NOMO-1 treated with DMSO at 0.1 percent for 48 hours (cell line): ENCODE results near the gene SMPDL3B.
A peak's percentile ranks its signal among the peaks of the same experiment; 100 is the strongest.
"Not testable (repeated sequence)": the region's sequence is repeated elsewhere in the genome, so short reads cannot be mapped to it uniquely, and the experiment has no call there.

Source experiments
- DNase-seq: peaks from one replicate; lab custom pipeline; 2025; ENCODE audit not compliant: unreplicated experiment; lab: John Stamatoyannopoulos, UW

SMPDL3B gene

DNA sequence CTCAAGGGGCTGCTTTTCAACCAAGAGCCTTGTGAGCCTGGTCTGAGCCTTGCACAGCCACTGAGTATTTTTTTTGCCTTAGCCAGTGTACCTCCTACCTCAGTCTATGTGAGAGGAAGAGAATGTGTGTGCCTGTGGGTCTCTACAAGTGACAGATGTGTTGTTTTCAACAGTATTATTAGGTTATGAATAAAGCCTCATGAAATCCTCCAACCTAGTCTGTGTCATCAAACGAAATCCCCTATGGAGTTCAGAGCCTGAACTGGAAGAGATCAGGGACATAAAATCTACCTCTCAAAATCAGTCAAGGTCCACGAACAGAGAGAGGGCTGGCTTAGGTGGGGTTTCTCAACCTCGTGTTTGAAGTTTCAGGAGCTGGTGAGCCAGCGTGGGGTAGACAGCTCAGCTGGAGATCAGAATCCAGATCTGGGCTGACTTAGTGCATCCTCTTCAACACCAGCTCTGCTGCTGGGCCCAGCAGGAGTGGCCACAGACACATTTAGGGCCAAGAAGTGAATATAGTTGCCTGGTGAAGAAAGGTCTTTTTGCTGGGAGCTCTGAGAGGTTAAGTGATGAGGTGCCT, 33.2 kb downstream of the SMPDL3B start:
- no peak for DNase-seq

DNA sequence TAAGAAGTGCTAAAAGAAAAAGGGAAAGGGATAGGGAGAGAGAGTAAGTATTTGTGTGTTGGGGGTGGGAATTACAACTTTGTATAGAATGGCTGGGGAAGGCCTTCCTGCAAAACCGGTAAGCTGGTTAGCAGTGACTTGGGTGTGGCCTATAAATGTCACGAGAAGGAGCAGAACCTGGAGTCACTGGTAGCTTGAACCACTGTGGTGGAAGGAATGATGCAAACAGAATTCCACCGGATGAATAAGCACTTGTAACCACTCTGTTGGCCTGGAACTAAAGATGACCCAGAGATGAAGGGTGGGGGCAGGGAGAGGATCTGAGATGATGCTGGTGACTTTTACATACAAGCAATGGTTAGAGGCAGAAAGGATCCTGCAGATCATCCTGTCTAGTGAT, 33.9 kb downstream of the SMPDL3B start:
- no peak for DNase-seq

DNA sequence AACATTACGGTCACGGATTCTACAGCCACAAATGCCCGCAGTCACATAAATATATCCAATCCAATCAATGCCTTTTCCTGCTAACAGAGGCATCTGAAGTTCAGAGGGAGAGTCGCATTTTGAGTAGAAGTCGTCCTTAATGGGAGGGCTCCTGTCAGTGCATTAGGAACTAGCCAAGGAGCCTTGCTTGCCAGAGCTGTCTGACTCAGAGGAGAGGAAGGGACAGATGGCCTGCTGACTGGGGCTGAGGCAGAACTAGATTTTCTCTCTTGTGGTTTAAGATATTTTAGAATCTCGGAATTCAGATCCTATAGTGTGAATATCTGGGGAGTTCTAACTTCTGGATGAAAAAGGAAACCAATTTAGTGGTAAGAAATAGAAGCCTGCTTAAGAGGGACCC, 35.6 kb downstream of the SMPDL3B start:
- DNase-seq, result no peak

DNA sequence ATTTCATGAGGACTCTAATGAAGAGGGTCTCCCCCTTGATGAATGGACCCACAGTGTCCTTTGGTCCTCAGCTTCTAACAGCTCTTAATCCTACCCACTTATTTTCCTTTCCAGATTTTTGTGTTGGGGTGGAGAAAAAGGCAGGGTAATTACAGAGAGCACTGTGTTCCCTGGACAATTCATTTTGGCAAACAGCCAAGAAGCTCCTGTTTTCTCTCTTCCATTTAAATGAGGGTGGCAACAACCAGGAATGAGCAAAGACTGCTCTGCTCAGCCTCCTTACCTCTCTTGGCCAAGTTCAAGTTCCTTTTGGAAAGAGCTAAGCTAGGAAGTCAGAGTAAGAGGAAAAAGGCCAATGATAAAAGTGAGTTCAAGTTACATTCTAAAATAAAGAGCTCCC, 36.9 kb downstream of the SMPDL3B start:
- DNase-seq, result no peak

DNA sequence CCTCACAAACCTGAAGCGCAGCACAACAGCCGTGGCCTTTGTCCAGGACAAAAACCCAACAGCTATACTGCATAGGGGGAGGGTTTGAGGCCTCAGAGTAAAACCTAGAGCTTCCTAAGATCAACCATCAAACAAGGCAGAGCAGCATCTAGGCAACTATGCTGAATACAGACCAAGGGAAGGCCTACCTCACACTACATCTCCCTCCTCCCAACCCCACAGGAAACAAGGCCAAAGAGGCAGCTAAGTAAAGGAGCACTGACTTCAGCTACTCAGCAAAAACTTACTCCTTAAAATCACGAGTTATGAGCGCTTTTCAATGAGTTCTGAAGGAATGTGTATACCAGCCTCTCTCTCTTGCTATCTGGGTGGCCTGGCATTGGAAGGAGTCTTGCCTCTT, 37.3 kb downstream of the SMPDL3B start:
- DNase-seq, result no peak

DNA sequence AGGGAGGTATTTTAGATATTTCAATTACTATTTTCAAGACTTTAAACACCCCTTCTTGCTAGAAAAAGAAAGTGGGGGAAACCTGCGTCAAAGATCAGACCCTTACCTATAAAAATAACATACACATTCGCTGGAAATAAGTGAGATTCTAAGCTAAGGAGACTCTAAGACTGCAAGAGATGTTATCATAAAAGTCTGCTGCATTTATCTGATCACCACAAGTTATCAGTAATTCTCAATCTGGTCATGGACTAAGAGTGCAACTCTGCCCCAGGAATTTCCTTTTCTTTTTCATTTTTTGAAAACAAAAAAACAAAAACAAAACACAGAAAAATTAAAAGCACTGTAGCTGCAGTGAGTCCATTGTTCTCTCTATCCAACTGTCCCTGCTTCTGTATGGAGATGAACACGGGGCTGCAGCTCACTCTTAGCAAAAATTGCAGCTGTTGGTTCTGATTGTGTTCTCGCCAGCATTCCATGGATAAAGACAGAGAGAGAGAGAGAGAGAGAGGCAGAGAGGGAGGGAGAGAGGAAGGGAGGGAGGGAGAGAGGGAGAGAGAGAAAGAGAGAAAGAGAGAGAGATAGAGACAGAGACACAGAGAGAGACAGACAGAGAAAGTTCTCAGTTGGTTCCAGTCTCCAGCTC, 39.1 kb downstream of the SMPDL3B start:
- no peak for DNase-seq

DNA sequence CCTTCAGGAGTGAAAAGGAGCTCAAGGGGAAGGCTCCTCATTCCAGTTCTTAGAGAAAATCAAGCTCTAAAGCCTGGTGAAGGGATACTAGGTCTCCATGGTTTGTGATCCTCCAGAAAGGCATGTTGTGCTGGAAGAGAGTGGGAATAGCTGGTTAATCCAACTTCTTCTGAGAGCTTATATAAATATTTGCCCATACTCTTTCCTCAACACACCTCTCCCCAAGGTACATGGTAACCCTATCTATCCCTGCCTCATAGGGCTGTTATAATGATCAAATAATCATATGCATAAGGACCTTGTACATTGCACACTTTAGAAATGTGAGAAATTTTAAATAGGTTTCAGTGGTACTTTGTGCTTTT, 39.6 kb downstream of the SMPDL3B start:
- no peak for DNase-seq

DNA sequence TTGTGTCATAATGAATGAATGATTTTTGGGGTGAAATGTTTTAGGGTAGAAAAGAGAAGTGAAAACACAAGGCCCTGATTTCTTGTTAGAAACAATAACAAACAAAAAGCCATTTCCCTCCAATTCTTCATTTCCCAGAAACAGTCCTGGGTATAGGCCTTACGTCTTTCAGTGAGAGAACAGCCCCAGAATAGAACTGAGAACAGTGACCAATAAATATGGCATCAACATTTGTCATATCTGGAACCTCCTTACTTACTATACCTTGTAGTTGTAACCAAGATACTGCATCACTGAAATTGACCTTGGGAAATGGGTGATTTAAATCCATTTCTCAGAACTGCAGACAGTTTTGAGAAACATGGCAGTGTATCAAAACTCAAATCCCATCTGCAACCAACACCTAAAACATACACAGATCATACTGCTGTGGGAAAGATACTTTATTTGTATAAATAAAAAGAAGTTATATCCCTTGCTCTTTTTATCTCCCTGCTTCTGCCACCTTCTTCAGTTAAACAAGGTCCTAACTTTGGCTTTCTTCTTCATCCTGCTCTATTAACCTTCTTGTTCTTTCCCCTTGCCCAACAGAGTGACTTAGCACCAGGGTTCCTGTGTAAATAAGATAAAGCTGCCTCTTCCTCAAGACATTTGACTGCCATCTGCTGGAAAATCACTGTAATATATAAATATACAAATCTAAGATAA, 44.5 kb downstream of the SMPDL3B start:
- peak; percentile 86 for DNase-seq

DNA sequence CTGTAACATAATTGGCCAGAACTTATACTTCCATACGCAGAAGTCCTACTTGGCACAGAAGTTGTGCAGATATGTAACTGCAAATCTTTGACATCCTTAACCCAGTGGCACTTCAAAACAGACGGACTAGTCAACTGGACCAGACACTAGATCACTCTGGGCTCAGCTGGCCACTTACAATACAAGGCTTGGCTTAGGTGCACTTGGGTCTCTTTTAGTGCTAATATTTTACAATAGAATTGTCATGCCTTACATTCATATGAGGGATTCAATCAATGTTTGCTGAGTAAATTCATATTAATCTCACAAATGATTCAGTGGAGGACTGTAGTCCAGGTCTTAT, 45.0 kb downstream of the SMPDL3B start:
- no peak for DNase-seq

DNA sequence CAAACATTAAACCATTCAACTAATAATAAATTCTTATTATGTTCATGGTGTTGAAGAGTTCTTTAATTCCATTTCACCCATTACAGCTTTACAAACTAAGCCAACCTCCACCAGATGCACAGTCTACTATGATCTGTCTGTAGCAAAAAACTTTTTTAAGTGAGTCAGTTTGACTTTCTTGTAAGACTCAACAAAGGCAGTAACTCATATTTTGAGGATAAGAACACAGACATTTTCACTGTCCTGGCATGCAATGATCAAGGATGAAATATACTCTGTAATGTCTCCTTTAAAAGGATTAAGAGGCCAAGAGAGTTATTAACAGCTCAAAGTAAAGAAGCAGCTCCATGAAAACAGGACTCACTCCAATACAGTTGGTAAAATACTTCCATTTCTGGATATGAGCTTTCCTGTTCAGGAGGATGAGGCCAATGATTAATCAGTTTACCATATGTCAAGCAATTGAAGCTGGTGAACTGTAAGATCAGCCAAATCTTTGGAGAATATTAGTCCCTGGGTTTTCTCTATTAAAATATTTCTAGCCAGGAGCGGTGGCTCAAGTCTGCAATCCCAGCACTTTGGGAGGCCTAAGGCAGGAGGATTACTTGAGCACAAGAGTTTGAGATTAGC, 45.5 kb downstream of the SMPDL3B start:
- DNase-seq, result no peak

DNA sequence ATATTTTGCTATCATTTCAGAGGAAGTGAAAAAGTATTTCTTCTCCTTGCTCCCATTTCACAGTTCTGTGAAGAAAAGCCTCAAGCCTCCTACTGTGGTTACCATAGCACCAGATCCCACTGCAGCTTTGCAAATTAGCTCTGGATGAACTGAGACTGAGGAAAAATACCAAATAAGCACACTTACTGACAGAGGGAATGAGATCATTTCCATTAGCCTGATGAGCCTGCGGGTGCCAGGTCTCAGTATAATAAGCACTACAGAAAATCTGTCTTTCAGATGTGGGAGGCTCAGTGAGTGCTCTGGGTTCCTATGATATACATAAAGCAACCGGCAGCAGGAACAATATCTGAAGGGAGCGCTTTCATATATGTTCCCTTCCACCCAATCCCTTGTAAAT, 46.3 kb downstream of the SMPDL3B start:
- DNase-seq, result no peak

DNA sequence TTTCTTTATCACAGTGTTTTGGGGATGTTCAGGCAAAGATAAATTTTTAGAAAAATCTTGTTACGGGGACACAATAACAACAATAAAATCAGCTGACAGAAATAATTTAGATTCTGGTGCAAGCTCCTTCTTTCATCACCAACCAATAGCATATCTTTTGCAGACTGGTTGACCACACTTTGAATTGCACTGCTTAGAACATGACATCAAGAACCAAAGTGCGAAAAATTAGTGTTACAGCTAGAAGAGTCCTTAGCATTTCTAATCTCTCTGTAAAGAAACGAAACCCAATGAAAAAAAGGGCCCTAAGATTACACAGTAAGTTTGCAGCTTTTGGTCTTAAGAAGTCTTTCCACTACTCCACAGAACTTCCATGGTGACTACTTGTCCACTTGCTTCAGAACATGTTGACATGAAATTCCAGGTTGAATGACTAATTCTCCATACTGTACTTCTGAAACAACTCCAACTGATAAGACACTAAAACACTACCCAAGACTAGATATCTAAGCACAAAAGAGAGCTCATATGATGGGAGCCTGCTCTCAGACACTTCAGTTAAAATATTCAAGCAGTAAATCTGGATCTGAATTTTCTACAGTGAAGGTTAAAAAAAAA, 56.2 kb downstream of the SMPDL3B start:
- DNase-seq, result no peak

DNA sequence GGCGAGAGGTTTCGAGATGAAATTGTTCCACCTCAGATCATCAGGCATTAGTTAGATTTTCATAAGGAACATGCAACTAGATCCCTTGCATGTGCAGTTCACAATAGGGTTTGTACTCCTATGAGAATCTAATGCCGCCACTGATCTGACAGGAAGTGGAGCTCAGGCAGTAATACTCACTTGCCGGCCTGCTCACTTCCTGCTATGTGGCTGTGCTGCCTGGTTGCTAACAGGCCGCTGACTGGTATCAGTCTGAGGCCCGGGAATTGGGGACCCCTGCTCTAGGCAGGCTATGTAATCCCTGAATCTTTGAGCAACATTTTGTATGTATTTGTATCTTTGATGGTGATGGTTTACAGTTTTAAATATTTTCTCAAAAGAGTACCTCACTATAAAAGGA, 57.5 kb downstream of the SMPDL3B start:
- no peak for DNase-seq

DNA sequence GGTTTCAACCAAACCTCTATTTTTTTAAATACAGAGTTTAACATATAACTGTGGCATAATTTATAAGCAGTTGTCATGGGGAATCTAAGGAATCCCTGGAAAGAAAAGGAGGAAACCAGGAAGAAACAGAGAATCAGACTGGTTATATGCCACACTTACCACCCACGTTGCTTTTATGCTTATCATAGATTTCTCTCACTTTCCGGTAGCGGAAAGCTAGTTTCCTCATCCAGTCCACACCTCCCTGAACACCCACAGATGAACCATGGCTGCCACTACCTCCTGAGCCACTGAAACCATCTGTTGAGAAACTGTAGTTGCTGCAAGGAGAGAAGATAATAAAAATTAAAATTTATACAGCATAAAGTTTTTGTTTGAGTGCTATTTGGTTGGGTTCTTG, 58.4 kb downstream of the SMPDL3B start:
- DNase-seq, result no peak

DNA sequence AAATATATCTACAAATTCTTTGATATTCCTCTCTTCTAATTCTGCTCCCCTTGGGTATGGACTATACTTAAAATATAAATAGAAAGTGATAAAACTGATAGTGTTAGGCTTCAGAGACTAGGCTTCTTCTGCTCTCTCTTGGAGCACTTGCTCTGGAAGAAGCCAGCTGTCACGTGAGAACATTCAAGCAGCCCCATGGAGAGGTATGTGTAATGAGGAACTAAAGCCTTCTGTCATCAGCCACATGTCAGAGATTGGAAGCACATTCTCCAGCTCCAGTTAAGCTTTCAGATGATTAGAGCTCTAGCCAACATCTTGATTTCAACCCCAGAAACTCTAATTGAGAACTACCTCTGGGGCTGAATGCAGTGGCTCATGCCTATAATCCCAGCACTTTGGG, 59.3 kb downstream of the SMPDL3B start:
- no peak for DNase-seq

DNA sequence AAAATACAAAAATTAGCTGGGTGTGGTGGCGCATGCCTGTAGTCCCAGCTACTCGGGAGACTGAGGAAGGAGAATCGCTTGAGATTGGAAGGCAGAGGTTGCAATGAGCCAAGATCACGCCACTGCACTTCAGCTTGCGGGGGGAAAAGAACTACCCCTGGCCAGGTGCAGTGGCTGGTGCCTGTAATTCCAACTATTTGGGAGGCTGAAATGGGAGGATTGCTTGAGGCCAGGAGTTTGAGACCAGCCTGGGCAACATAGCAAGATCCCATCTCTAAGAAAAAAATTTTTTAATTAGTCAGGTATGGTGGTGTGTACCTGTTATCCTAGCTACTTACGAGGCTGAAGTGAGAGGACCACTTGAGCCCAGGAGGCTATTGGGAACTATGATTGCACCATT, 59.7 kb downstream of the SMPDL3B start:
- DNase-seq, result not testable (repeated sequence)

DNA sequence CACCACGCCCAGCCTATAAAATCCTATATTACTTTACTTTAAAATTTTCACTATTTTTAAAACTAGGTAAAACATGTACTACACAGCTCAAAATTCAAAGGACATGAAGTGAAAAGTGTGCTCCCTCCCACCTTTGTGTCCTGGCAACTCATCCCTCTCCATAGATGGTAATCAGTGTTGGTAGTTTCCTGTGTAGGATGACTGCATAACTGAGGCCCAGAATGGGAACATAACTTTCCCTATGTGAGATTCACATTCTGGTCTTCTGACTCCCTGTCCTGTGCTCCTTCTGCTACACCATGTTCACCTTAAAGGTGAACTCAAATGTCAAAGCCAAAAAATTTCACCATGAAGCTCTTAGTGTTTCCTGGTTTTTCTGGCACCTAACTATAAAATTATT, 64.3 kb downstream of the SMPDL3B start:
- DNase-seq, result no peak

DNA sequence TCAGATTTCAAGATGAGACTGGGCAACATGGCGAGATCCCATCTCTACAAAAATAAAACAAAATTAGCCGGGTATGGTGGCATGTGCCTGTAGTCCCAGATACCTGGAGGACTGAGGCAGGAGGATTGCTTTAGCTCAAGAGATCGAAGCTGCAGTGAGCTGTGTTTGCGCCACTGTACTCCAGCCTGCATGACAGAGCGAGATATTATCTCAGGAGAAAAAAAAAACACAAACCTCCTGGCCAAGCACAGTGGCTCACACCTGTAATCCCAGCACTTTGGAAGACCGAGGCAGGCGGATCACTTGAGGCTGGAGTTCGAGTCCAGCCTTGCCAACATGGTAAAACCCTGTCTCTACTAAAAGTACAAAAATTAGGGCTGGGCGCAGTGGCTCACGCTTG, 67.8 kb downstream of the SMPDL3B start:
- no peak for DNase-seq

DNA sequence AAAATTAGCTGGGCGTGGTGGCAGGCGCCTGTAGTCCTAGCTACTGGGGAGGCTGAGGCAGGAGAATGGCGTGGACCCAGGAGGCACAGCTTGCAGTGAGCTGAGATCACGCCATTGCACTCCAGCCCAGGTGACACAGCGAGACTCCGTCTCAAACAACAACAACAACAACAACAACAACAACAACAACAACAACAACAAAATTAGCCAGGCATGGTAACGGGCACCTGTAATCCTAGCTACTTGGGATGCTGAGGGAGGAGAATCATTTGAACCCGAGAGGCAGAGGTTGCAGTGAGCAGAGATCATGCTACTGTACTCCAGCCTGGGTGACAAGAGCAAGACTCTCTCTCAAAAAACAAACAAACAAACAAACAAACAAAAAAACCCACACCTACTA, 68.3 kb downstream of the SMPDL3B start:
- not testable (repeated sequence) for DNase-seq
